ENCODE data around the gene NUDT1. TPM values are rescaled to one million over a fixed set of nuclear protein-coding genes. Genes with fewer than 3 reads are reported as not detected.

The NUDT1 gene
- total and polyA plus RNA-seq, 2 experiments from 2014 or later, result 54.5 to 163 TPM

- TF ChIP-seq CREB1 (CRISPR knock-in tag; IDR thresholded peaks at IDR 0.05; ENCODE audit: low read depth), result no peak
- TF ChIP-seq EZH2 (IDR thresholded peaks at IDR 0.05; ENCODE audit: low read depth, unreplicated experiment), result no peak
- TF ChIP-seq JUNB (IDR thresholded peaks at IDR 0.05; ENCODE audit: unreplicated experiment), result no peak
- TF ChIP-seq ZNF114 (CRISPR knock-in tag; IDR thresholded peaks at IDR 0.05), result no peak
- no peak for TF ChIP-seq NANOG (IDR thresholded peaks at IDR 0.05; ENCODE audit: borderline replicate concordance)
- no peak for TF ChIP-seq CTCF (conservative IDR thresholded peaks at IDR 0.05; ENCODE audit: low read depth in 2 of 2)
- no peak for TF ChIP-seq POLR2AphosphoS5 (IDR thresholded peaks at IDR 0.05; ENCODE audit: low read depth)
- Histone ChIP-seq H3K36me3 (ENCODE audit: insufficient read depth) (peaks cover 8% of the 10 kb centered on the region; the same call in 1 of the 2 replicates), H3K9me2 (ENCODE audit: insufficient read depth) (no peaks in the 10 kb centered on the region), H3K27ac (ENCODE audit: low read depth) (no peak overlapping the region), H3K4me1 (ENCODE audit: insufficient read depth) (no peaks in the 10 kb centered on the region), H3K27me3 (ENCODE audit: insufficient read depth) (no peaks in the 10 kb centered on the region), H3F3A (replicated peaks; ENCODE audit: low read depth) (no peaks in the 10 kb centered on the region), H3K4me2 (no peak overlapping the region), H4K20me1 (replicated peaks; ENCODE audit: insufficient read depth) (peaks cover 6% of the 10 kb centered on the region), H3K79me2 (replicated peaks; ENCODE audit: insufficient read depth) (peaks cover 55% of the 10 kb centered on the region), H3K4me3 (no peak overlapping the region), H2AFZ (no peak overlapping the region)
- ATAC-seq (no peak), DNase-seq (ENCODE audit: low spot score) (no peak)
- no peak overlapping the region for H3K4me3 Mint-ChIP-seq
- no peak overlapping the region for H3K27ac Mint-ChIP-seq
- no peaks in the 10 kb centered on the region for H3K9me3 Mint-ChIP-seq
- H3K4me1 Mint-ChIP-seq, result no peaks in the 10 kb centered on the region
- peaks cover 7% of the 10 kb centered on the region for H3K27me3 Mint-ChIP-seq (ENCODE audit: insufficient read depth, low read depth, poor library complexity)
- peaks cover 68% of the 10 kb centered on the region for H3K36me3 Mint-ChIP-seq (ENCODE audit: low read depth)
These were observed 18.7 kb upstream of the NUDT1 start for GRCh38 chr7:2223321-2223720.

GRCh38 chr7:2224491-2224928 lies 17.5 kb upstream of the NUDT1 start:
- DNase-seq (ENCODE audit: low spot score), result no peak
- peak overlapping the region; percentile 2; the same call in 1 of the 2 replicates for H3K27ac Mint-ChIP-seq
- H3K4me1 ChIP-seq (ENCODE audit: insufficient read depth), result no peaks in the 10 kb centered on the region
- H3K9me3 Mint-ChIP-seq, result no peaks in the 10 kb centered on the region
- H3K36me3 ChIP-seq (ENCODE audit: insufficient read depth), result peaks cover 8% of the 10 kb centered on the region; the same call in 1 of the 2 replicates
- H3F3A ChIP-seq (replicated peaks; ENCODE audit: low read depth), result no peaks in the 10 kb centered on the region
- no peak overlapping the region for H3K4me3 ChIP-seq
- H3K9me2 ChIP-seq (ENCODE audit: insufficient read depth), result no peaks in the 10 kb centered on the region
- H4K20me1 ChIP-seq (replicated peaks; ENCODE audit: insufficient read depth), result peaks cover 6% of the 10 kb centered on the region
- H3K4me2 ChIP-seq, result no peak overlapping the region
- H2AFZ ChIP-seq, result no peak overlapping the region
- H3K27ac ChIP-seq (ENCODE audit: low read depth), result no peak overlapping the region
- peaks cover 8% of the 10 kb centered on the region for H3K27me3 Mint-ChIP-seq (ENCODE audit: insufficient read depth, low read depth, poor library complexity)
- no peak for ATAC-seq
- peaks cover 74% of the 10 kb centered on the region for H3K36me3 Mint-ChIP-seq (ENCODE audit: low read depth)
- no peaks in the 10 kb centered on the region for H3K27me3 ChIP-seq (ENCODE audit: insufficient read depth)
- no peak overlapping the region for H3K4me3 Mint-ChIP-seq
- H3K4me1 Mint-ChIP-seq, result no peaks in the 10 kb centered on the region
- H3K79me2 ChIP-seq (replicated peaks; ENCODE audit: insufficient read depth), result peaks cover 67% of the 10 kb centered on the region
- TF ChIP-seq ZNF114 (CRISPR knock-in tag; IDR thresholded peaks at IDR 0.05) (no peak), NANOG (IDR thresholded peaks at IDR 0.05; ENCODE audit: borderline replicate concordance) (no peak), CREB1 (CRISPR knock-in tag; IDR thresholded peaks at IDR 0.05; ENCODE audit: low read depth) (no peak), JUNB (IDR thresholded peaks at IDR 0.05; ENCODE audit: unreplicated experiment) (no peak), EZH2 (IDR thresholded peaks at IDR 0.05; ENCODE audit: low read depth, unreplicated experiment) (no peak), CTCF (conservative IDR thresholded peaks at IDR 0.05; ENCODE audit: low read depth in 2 of 2) (no peak), EZH2phosphoT487 (IDR thresholded peaks at IDR 0.05; ENCODE audit: unreplicated experiment) (no peak), REST (IDR thresholded peaks at IDR 0.05; ENCODE audit: unreplicated experiment) (no peak), STAT1 (IDR thresholded peaks at IDR 0.05; ENCODE audit: unreplicated experiment) (no peak)

All from GM23338 (cell line).